Glutamatergic neuron (in vitro differentiated cells): ENCODE data around the gene IRF7. TPM values are rescaled to one million over a fixed set of nuclear protein-coding genes. Genes with fewer than 3 reads are reported as not detected.

ENCODE experiments used
- DNase-seq: peaks from one replicate; pipeline ENCODE4 v3.0.0; 2022
- H3K27ac Mint-ChIP-seq: one replicate; pipeline ENCODE4 v1.8.0; 2020; ENCODE audit warnings: mild to moderate bottlenecking, mixed read lengths, inconsistent platforms; ENCODE audit not compliant: unreplicated experiment
- H3K27me3 Mint-ChIP-seq: one replicate; pipeline ENCODE4 v1.8.0; 2020; ENCODE audit warnings: mild to moderate bottlenecking, moderate library complexity, mixed read lengths, inconsistent platforms; ENCODE audit not compliant: unreplicated experiment
- H3K36me3 Mint-ChIP-seq: one replicate; pipeline ENCODE4 v1.8.0; 2020; ENCODE audit warnings: mild to moderate bottlenecking, mixed read lengths, inconsistent platforms; ENCODE audit not compliant: unreplicated experiment
- H3K4me1 Mint-ChIP-seq: one replicate; pipeline ENCODE4 v1.8.0; 2020; ENCODE audit warnings: mild to moderate bottlenecking, low read depth, mixed read lengths, inconsistent platforms; ENCODE audit not compliant: unreplicated experiment
- H3K4me3 Mint-ChIP-seq: one replicate; pipeline ENCODE4 v1.8.0; 2020; ENCODE audit warnings: mild to moderate bottlenecking, mixed read lengths, inconsistent platforms; ENCODE audit not compliant: unreplicated experiment
- H3K9me3 Mint-ChIP-seq: one replicate; pipeline ENCODE4 v1.8.0; 2020; ENCODE audit warnings: mild to moderate bottlenecking, moderate library complexity, mixed read lengths, inconsistent platforms; ENCODE audit not compliant: unreplicated experiment
- CTCF ChIP-seq: fragments of 200-600 bp; sonication (generic); IDR thresholded peaks from one replicate; pipeline ENCODE4 v1.5.0; 2021; ENCODE audit not compliant: partially characterized antibody, unreplicated experiment
- total RNA-seq: library from RNA; stranded (reverse); fragmentation: NEBNext Ultra II Directional; extraction: Animal tissue kit (Norgen Biotek cat#: 25700); gene quantifications from one replicate; pipeline ENCODE4 v1.2.1, GENCODE V29; 2021; ENCODE audit not compliant: unreplicated experiment

IRF7 gene
- total RNA-seq, 1 donor from 2014 or later, result 17.7 TPM

DNA sequence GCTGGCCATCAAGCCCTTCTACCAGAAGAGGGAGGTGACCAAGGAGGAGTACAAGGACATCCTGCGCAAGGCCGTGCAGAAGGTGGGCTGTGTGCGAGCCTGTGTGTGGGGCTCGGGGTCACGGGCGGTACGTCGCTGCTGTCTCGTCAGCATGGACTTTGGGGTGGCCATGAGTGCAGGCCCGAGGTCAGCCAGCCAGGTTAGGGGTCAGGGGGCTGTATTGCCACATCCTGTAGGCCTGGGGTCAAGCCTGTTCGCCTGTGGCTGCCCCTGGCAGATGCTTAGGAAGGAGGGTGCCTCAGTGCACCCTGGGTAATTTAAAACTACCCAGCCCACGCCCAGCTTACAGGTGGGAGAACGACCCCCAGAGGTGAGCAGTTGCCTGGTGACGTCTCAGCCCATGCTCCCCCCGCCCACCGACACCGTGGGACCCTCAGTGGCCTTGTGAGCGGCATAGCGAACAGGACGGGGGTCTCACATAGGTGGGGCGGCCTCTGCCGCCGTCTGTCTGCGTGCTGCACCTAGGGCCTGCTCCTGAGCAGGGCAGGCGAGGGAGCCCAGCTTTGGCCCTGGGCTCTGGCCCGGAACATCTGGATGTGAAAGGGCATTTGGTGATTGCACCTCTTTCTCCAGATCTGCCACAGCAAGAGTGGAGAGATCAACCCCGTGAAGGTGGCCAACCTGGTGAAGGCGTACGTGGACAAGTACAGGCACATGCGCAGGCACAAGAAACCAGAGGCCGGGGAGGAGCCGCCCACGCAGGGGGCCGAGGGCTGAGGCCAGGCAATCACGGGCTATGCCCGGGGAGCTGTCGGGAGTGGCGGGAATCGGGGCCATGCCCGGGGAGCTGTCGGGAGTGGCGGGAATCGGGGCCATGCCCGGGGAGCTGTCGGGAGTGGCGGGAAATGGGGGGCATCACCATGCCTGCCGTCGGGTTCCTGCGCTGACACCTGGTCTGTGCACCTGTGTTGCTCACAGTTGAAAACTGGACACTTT is 4.5 kb downstream of the IRF7 start:
- Mint-ChIP-seq H3K36me3 (peaks cover 4% of the 10 kb centered on the region), H3K4me1 (peaks cover 9% of the 10 kb centered on the region), H3K9me3 (peaks cover 15% of the 10 kb centered on the region), H3K4me3 (no peak overlapping the region), H3K27ac (no peak overlapping the region), H3K27me3 (peaks cover 8% of the 10 kb centered on the region)
- DNase-seq, result no peak
- no peak for TF ChIP-seq CTCF

- Mint-ChIP-seq H3K27ac (no peak overlapping the region), H3K4me3 (no peak overlapping the region), H3K4me1 (peaks cover 9% of the 10 kb centered on the region), H3K27me3 (peaks cover 8% of the 10 kb centered on the region), H3K9me3 (peaks cover 15% of the 10 kb centered on the region), H3K36me3 (peaks cover 4% of the 10 kb centered on the region)
- no peak for TF ChIP-seq CTCF
- no peak for DNase-seq
Observed at GRCh38 chr11:610146-610801, 5.5 kb downstream of the IRF7 start.

GRCh38 chr11:609341-609811 is 6.4 kb downstream of the IRF7 start:
- no peak for DNase-seq
- Mint-ChIP-seq H3K27me3 (peaks cover 6% of the 10 kb centered on the region), H3K9me3 (peaks cover 15% of the 10 kb centered on the region), H3K27ac (no peak overlapping the region), H3K4me1 (peaks cover 9% of the 10 kb centered on the region), H3K4me3 (no peak overlapping the region), H3K36me3 (peaks cover 4% of the 10 kb centered on the region)
- no peak for TF ChIP-seq CTCF

GRCh38 chr11:608791-609251 is 6.9 kb downstream of the IRF7 start:
- no peak for DNase-seq
- H3K36me3 Mint-ChIP-seq, result peaks cover 4% of the 10 kb centered on the region
- no peak overlapping the region for H3K4me3 Mint-ChIP-seq
- TF ChIP-seq CTCF, result no peak
- peaks cover 7% of the 10 kb centered on the region for H3K4me1 Mint-ChIP-seq
- peaks cover 6% of the 10 kb centered on the region for H3K27me3 Mint-ChIP-seq
- H3K27ac Mint-ChIP-seq, result no peak overlapping the region
- H3K9me3 Mint-ChIP-seq, result peaks cover 13% of the 10 kb centered on the region
